HEK293 (cell line): Measurements from ENCODE around the gene NEU4.

Experiments used
- CTCF ChIA-PET: fragments of 350-600 bp; formaldehyde crosslinking; extraction: SDS; loops from one replicate; lab custom pipeline; 2021; ENCODE audit warnings: antibody characterized with exemption; lab: Yijun Ruan, JAX
- POLR2A ChIA-PET: fragments of 300-600 bp; formaldehyde crosslinking; extraction: SDS; loops from one replicate; lab custom pipeline; 2020; ENCODE audit warnings: antibody characterized with exemption, inconsistent platforms; lab: Yijun Ruan, JAX
- H3K27ac ChIP-seq: fragments of 200-500 bp; sonication (Bioruptor generic); 2 replicates; pipeline ENCODE4 v1.5.1; 2014; ENCODE audit warnings: low read depth, low read length, control low read depth, inconsistent platforms; ENCODE audit errors: extremely low read depth
- H3K36me3 ChIP-seq, 2 experiments: fragments of 200-500 bp in 1 of 2; sonication (Bioruptor generic) in 1 of 2; 1 replicate in 1 of 2; 2 replicates in 1 of 2; pipeline ENCODE4 v1.5.1; 2014 to 2017; ENCODE audit warnings: inconsistent platforms in 2 of 2, low read length in 2 of 2; ENCODE audit not compliant: control insufficient read depth in 2 of 2, insufficient read depth in 1 of 2
- H3K4me1 ChIP-seq: fragments of 200-500 bp; sonication (Bioruptor generic); 2 replicates; pipeline ENCODE4 v1.5.1; 2014; ENCODE audit warnings: mild to moderate bottlenecking, low read length, inconsistent platforms; ENCODE audit not compliant: control insufficient read depth, insufficient read depth
- H3K4me3 ChIP-seq: 2 replicates; pipeline ENCODE4 v1.5.1; 2011; ENCODE audit warnings: low read depth, mild to moderate bottlenecking, control low read depth, low read length, moderate library complexity
- H3K9me3 ChIP-seq: fragments of 200-500 bp; sonication (Bioruptor generic); 2 replicates; pipeline ENCODE4 v1.5.1; 2014; ENCODE audit warnings: low read depth, low read length, inconsistent platforms; ENCODE audit not compliant: control insufficient read depth, insufficient read depth
- BCL11B ChIP-seq: fragments of 450-650 bp; formaldehyde crosslinking; IDR thresholded peaks from 2 replicates; pipeline ENCODE4 v1.5.1; 2016; ENCODE audit warnings: low read depth, missing biosample characterization, missing genetic modification characterization
- CTCF ChIP-seq: fragments of 450-650 bp; formaldehyde crosslinking; IDR thresholded peaks from 2 replicates; pipeline ENCODE4 v1.5.1; 2016; ENCODE audit warnings: missing biosample characterization, missing genetic modification characterization
- PBX3 ChIP-seq: sonication (generic); formaldehyde crosslinking; IDR thresholded peaks from 2 replicates; pipeline ENCODE4 v1.8.1; 2022; ENCODE audit warnings: mild to moderate bottlenecking, moderate library complexity, missing genetic modification reagents
- PRDM4 ChIP-seq: fragments of 450-650 bp; formaldehyde crosslinking; IDR thresholded peaks from 2 replicates; pipeline ENCODE4 v1.5.1; 2017; ENCODE audit warnings: missing biosample characterization, missing genetic modification characterization
- ZBTB11 ChIP-seq: fragments of 450-650 bp; formaldehyde crosslinking; conservative IDR thresholded peaks from 2 replicates; pipeline ENCODE4 v1.5.1; 2016; ENCODE audit warnings: low read depth, missing biosample characterization, missing genetic modification characterization
- ZBTB26 ChIP-seq: fragments of 450-650 bp; formaldehyde crosslinking; optimal IDR thresholded peaks from 2 replicates; pipeline ENCODE3; 2016; ENCODE audit warnings: missing biosample characterization, mild to moderate bottlenecking, missing genetic modification characterization
- ZBTB44 ChIP-seq: fragments of 450-650 bp; IDR thresholded peaks from 2 replicates; pipeline ENCODE4 v1.5.1; 2018; ENCODE audit warnings: missing biosample characterization, mild to moderate bottlenecking, missing genetic modification characterization
- ZNF175 ChIP-seq: fragments of 450-650 bp; formaldehyde crosslinking; IDR thresholded peaks from 2 replicates; pipeline ENCODE4 v1.5.1; 2016; ENCODE audit warnings: missing biosample characterization, missing genetic modification characterization
- ZNF2 ChIP-seq: fragments of 450-650 bp; formaldehyde crosslinking; IDR thresholded peaks from 2 replicates; pipeline ENCODE4 v1.5.1; 2016; ENCODE audit warnings: missing biosample characterization, missing genetic modification characterization
- ZNF48 ChIP-seq: fragments of 450-650 bp; formaldehyde crosslinking; IDR thresholded peaks from 2 replicates; pipeline ENCODE4 v1.5.1; 2016; ENCODE audit warnings: missing biosample characterization, missing genetic modification characterization
- ZNF518A ChIP-seq: fragments of 450-650 bp; formaldehyde crosslinking; conservative IDR thresholded peaks from 2 replicates; pipeline ENCODE4 v1.5.1; 2016; ENCODE audit warnings: low read depth, missing biosample characterization, missing genetic modification characterization
- ZNF747 ChIP-seq: fragments of 450-650 bp; formaldehyde crosslinking; IDR thresholded peaks from 2 replicates; pipeline ENCODE4 v1.5.1; 2016; ENCODE audit warnings: missing biosample characterization, missing genetic modification characterization
- ZSCAN4 ChIP-seq: fragments of 450-650 bp; formaldehyde crosslinking; IDR thresholded peaks from 2 replicates; pipeline ENCODE4 v1.5.1; 2017; ENCODE audit warnings: missing biosample characterization, missing genetic modification characterization

Gene NEU4

GRCh38 chr2:241865416-241865956 lies 56.5 kb downstream of the NEU4 start (continued):
- no peak for TF ChIP-seq ZNF48
- TF ChIP-seq ZNF2 = no peak; the same call in 1 of the 2 replicates
- TF ChIP-seq PBX3 (CRISPR knock-in tag) = no peak
- peak; percentile 5 for TF ChIP-seq ZBTB26
- no peak for TF ChIP-seq ZNF518A (tag by site-specific recombination)
- no peak for TF ChIP-seq ZBTB11 (tag by site-specific recombination)
- no peak for TF ChIP-seq ZBTB44

- Histone ChIP-seq H3K36me3 (no peaks in the 10 kb centered on the region), H3K4me3 (no peak overlapping the region), H3K9me3 (no peaks in the 10 kb centered on the region), H3K27ac (no peak overlapping the region), H3K4me1 (no peaks in the 10 kb centered on the region)
- ChIA-PET POLR2A (interaction anchor here (0.6 to 0.8 kb wide), 2 partner anchors 164 to 930 kb away, joined by 3 to 4 read pairs; partner anchors contain the start of gene ING5), CTCF (no interaction called here)
- TF ChIP-seq ZNF747 (tag by site-specific recombination) = no peak
- no peak for TF ChIP-seq PRDM4 (tag by site-specific recombination)
- TF ChIP-seq CTCF (tag by site-specific recombination) = peak; percentile 35; the same call in 1 of the 2 replicates
- TF ChIP-seq ZSCAN4 (tag by site-specific recombination) = no peak
- TF ChIP-seq BCL11B = no peak
- TF ChIP-seq ZNF175 = no peak
Observed at GRCh38 chr2:241865957-241866789, 57.2 kb downstream of the NEU4 start.
